Body of pancreas (tissue), 4 donors: Measurements from ENCODE around the gene COL26A1.

Experiments used
- CTCF ChIP-seq, 7 experiments: fragments of 450-650 bp in 4 of 7; fragments of 200-600 bp in 3 of 7; sonication (generic) in 3 of 7; IDR thresholded peaks; one replicate each; pipeline ENCODE4 v1.5.1; 2016 to 2019; ENCODE audit warnings: antibody characterized with exemption in 7 of 7
- POLR2A ChIP-seq, 3 donors: fragments of 450-650 bp; IDR thresholded peaks; one replicate each; pipeline ENCODE4 v1.6.1; 2016; ENCODE audit warnings: antibody characterized with exemption in 3 of 3, mild to moderate bottlenecking in 2 of 3

GRCh38 chr7:101606498-101606923 lies 243.8 kb downstream of the COL26A1 start:
- no peak for TF ChIP-seq POLR2A (IDR thresholded peaks at IDR 0.05)
- no peak for TF ChIP-seq CTCF (IDR thresholded peaks at IDR 0.05)
